GM21367 (cell line): ENCODE measurements around the gene EPB41L4B.
"Not testable (repeated sequence)": the region's sequence is repeated elsewhere in the genome, so short reads cannot be mapped to it uniquely, and the experiment has no call there.

Experiments used
- ATAC-seq: cut with Tn5 transposase; IDR thresholded peaks from one replicate; pipeline ENCODE4 v1.9.1; 2021; ENCODE audit not compliant: unreplicated experiment

EPB41L4B gene

GRCh38 chr9:109301012-109301411 is 19.8 kb downstream of the EPB41L4B start:
- no peak for ATAC-seq

- no peak for ATAC-seq
Observed at GRCh38 chr9:109299891-109300290, 21.0 kb downstream of the EPB41L4B start.

- no peak for ATAC-seq
Observed at GRCh38 chr9:109297899-109298298, 23.0 kb downstream of the EPB41L4B start.

GRCh38 chr9:109295221-109296130 is 25.4 kb downstream of the EPB41L4B start:
- ATAC-seq = no peak

GRCh38 chr9:109290385-109290784 is 30.5 kb downstream of the EPB41L4B start:
- ATAC-seq = no peak

GRCh38 chr9:109289931-109290330 is 30.9 kb downstream of the EPB41L4B start:
- ATAC-seq = no peak

GRCh38 chr9:109289186-109289585 is 31.7 kb downstream of the EPB41L4B start:
- ATAC-seq = no peak

- ATAC-seq = no peak
Observed at GRCh38 chr9:109286981-109287380, 33.9 kb downstream of the EPB41L4B start.

- ATAC-seq = no peak
Observed at GRCh38 chr9:109286571-109286977, 34.3 kb downstream of the EPB41L4B start.

- not testable (repeated sequence) for ATAC-seq
Observed at GRCh38 chr9:109283672-109284071, 37.2 kb downstream of the EPB41L4B start.

GRCh38 chr9:109283012-109283411 is 37.8 kb downstream of the EPB41L4B start:
- no peak for ATAC-seq

- ATAC-seq = no peak
Observed at GRCh38 chr9:109282302-109282701, 38.6 kb downstream of the EPB41L4B start.

GRCh38 chr9:109281518-109281917 is 39.3 kb downstream of the EPB41L4B start:
- no peak for ATAC-seq

- ATAC-seq = no peak
Observed at GRCh38 chr9:109278848-109279247, 42.0 kb downstream of the EPB41L4B start.

GRCh38 chr9:109278216-109278615 is 42.6 kb downstream of the EPB41L4B start:
- no peak for ATAC-seq

- no peak for ATAC-seq
Observed at GRCh38 chr9:109277451-109277850, 43.4 kb downstream of the EPB41L4B start.

GRCh38 chr9:109276469-109277440 is 44.1 kb downstream of the EPB41L4B start:
- no peak for ATAC-seq

- no peak for ATAC-seq
Observed at GRCh38 chr9:109274884-109275730, 45.8 kb downstream of the EPB41L4B start.

- no peak for ATAC-seq
Observed at GRCh38 chr9:109273869-109274268, 47.0 kb downstream of the EPB41L4B start.

GRCh38 chr9:109272745-109273144 is 48.1 kb downstream of the EPB41L4B start:
- no peak for ATAC-seq

GRCh38 chr9:109272045-109272444 is 48.8 kb downstream of the EPB41L4B start:
- ATAC-seq = no peak
